SK-N-SH (cell line): ENCODE data around the gene KYNU. TPM values are rescaled to one million over a fixed set of nuclear protein-coding genes. Genes with fewer than 3 reads are reported as not detected.

ENCODE experiments used
- CTCF ChIA-PET: fragments of 300-600, 350-600 bp; formaldehyde crosslinking; extraction: SDS; loops from one replicate; lab custom pipeline; 2021; lab: Yijun Ruan, JAX
- POLR2A ChIA-PET: fragments of 350-600 bp; sonication (Branson Sonifier 250); formaldehyde crosslinking; extraction: SDS; loops from one replicate; lab custom pipeline; 2020; ENCODE audit warnings: antibody characterized with exemption, inconsistent platforms; lab: Yijun Ruan, JAX
- DNase-seq: peaks from one replicate; pipeline ENCODE4 v3.0.0; 2012
- H2AFZ ChIP-seq: fragments of 200-600 bp; sonication (generic); 2 replicates; pipeline ENCODE4 v1.8.1; 2016; ENCODE audit warnings: antibody characterized with exemption, mild to moderate bottlenecking, low read depth
- H3F3A ChIP-seq: fragments of 200-600 bp; sonication (generic); replicated peaks from 2 replicates; pipeline ENCODE3; 2016; ENCODE audit warnings: antibody characterized with exemption, mild to moderate bottlenecking; ENCODE audit not compliant: insufficient read depth
- H3K27ac ChIP-seq, 2 experiments: fragments of 200-500 bp in 1 of 2; fragments of 200-600 bp in 1 of 2; sonication (Bioruptor generic) in 1 of 2; sonication (generic), shearing (Covaris generic) in 1 of 2; 2 replicates each; pipeline versions ENCODE4 v1.5.1 to v1.6.1; 2014 to 2016; ENCODE audit warnings: low read depth in 2 of 2, inconsistent platforms in 1 of 2, low read length in 1 of 2, mild to moderate bottlenecking in 1 of 2, mixed read lengths in 1 of 2
- H3K27me3 ChIP-seq: fragments of 200-600 bp; sonication (generic), shearing (Covaris generic); 2 replicates; pipeline ENCODE4 v1.6.1; 2016; ENCODE audit warnings: mixed run types; ENCODE audit not compliant: insufficient read depth
- H3K36me3 ChIP-seq, 2 experiments: fragments of 200-500 bp in 1 of 2; fragments of 200-600 bp in 1 of 2; sonication (Bioruptor generic) in 1 of 2; sonication (generic) in 1 of 2; replicated peaks in 1 of 2; 2 replicates each; pipeline versions ENCODE3 to v1.5.1; 2014 to 2016; ENCODE audit warnings: low read length in 1 of 2, mild to moderate bottlenecking in 1 of 2; ENCODE audit not compliant: insufficient read depth in 2 of 2, control insufficient read depth in 1 of 2
- H3K4me1 ChIP-seq, 2 experiments: fragments of 200-500 bp in 1 of 2; fragments of 200-600 bp in 1 of 2; sonication (Bioruptor generic) in 1 of 2; sonication (generic), shearing (Covaris generic) in 1 of 2; 2 replicates each; pipeline versions ENCODE4 v1.5.1 to v1.6.1; 2014 to 2016; ENCODE audit warnings: low read depth in 1 of 2, low read length in 1 of 2, mixed run types in 1 of 2; ENCODE audit not compliant: insufficient read depth in 2 of 2, control insufficient read depth in 1 of 2
- H3K4me2 ChIP-seq: fragments of 200-600 bp; sonication (generic), shearing (Covaris generic); 2 replicates; pipeline ENCODE4 v1.6.1; 2017; ENCODE audit warnings: mixed run types
- H3K4me3 ChIP-seq, 2 experiments: fragments of 200-500 bp in 1 of 2; fragments of 200-600 bp in 1 of 2; sonication (Bioruptor generic) in 1 of 2; sonication (generic), shearing (Covaris generic) in 1 of 2; 2 replicates each; pipeline versions ENCODE4 v1.5.1 to v1.8.1; 2014 to 2016; ENCODE audit warnings: low read depth in 2 of 2, inconsistent platforms in 1 of 2, low read length in 1 of 2, mild to moderate bottlenecking in 1 of 2, mixed read lengths in 1 of 2, moderate library complexity in 1 of 2
- H3K79me2 ChIP-seq: fragments of 200-600 bp; sonication (generic); 2 replicates; pipeline ENCODE4 v1.8.1; 2017; ENCODE audit warnings: mild to moderate bottlenecking; ENCODE audit not compliant: insufficient read depth
- H3K9ac ChIP-seq: fragments of 200-600 bp; sonication (generic); 2 replicates; pipeline ENCODE4 v1.6.1; 2017; ENCODE audit warnings: mixed run types
- H3K9me2 ChIP-seq: fragments of 200-600 bp; sonication (generic); 2 replicates; pipeline ENCODE4 v1.6.1; 2017; ENCODE audit warnings: mixed run types
- H3K9me3 ChIP-seq: fragments of 200-600 bp; sonication (generic); 2 replicates; pipeline ENCODE4 v1.6.1; 2017; ENCODE audit warnings: mixed run types, mild to moderate bottlenecking, moderate library complexity
- H4K20me1 ChIP-seq: fragments of 200-600 bp; sonication (generic); 2 replicates; pipeline ENCODE4 v1.6.1; 2017; ENCODE audit warnings: mild to moderate bottlenecking, mixed run types; ENCODE audit not compliant: insufficient read depth
- EP300 ChIP-seq, 2 experiments: IDR thresholded peaks; 2 replicates each; pipeline versions ENCODE4 v1.4.0 to v1.6.1; 2012; ENCODE audit warnings: borderline replicate concordance in 1 of 2, low read depth in 1 of 2, low read length in 1 of 2
- FOSL2 ChIP-seq: IDR thresholded peaks from 2 replicates; pipeline ENCODE4 v1.4.0; 2012; ENCODE audit warnings: low read depth, mild to moderate bottlenecking, moderate library complexity, borderline replicate concordance
- FOXJ3 ChIP-seq: sonication (generic); formaldehyde crosslinking; IDR thresholded peaks from 2 replicates; pipeline ENCODE4 v1.5.1; 2020; ENCODE audit warnings: mild to moderate bottlenecking, missing genetic modification reagents
- GABPA ChIP-seq: IDR thresholded peaks from 2 replicates; pipeline ENCODE4 v1.4.0; 2012; ENCODE audit warnings: low read depth, mild to moderate bottlenecking
- GATA2 ChIP-seq: sonication (generic); formaldehyde crosslinking; IDR thresholded peaks from 2 replicates; pipeline ENCODE4 v1.5.0; 2020; ENCODE audit warnings: mild to moderate bottlenecking, missing genetic modification reagents
- JUND ChIP-seq: IDR thresholded peaks from 2 replicates; pipeline ENCODE4 v1.4.0; 2012
- MEF2A ChIP-seq: IDR thresholded peaks from 2 replicates; pipeline ENCODE4 v1.4.0; 2012; ENCODE audit warnings: low read depth, borderline replicate concordance
- NFIC ChIP-seq: IDR thresholded peaks from 2 replicates; pipeline ENCODE4 v1.4.0; 2012; ENCODE audit warnings: borderline replicate concordance
- NRF1 ChIP-seq: IDR thresholded peaks from 2 replicates; pipeline ENCODE4 v1.6.1; 2012; ENCODE audit warnings: low read depth, mild to moderate bottlenecking, low read length
- RAD21 ChIP-seq: IDR thresholded peaks from 2 replicates; pipeline ENCODE4 v1.6.1; 2012; ENCODE audit warnings: mild to moderate bottlenecking, low read length
- RXRA ChIP-seq: IDR thresholded peaks from 2 replicates; pipeline ENCODE4 v1.4.0; 2012; ENCODE audit warnings: low read depth, mild to moderate bottlenecking, borderline replicate concordance
- SIN3A ChIP-seq: IDR thresholded peaks from 2 replicates; pipeline ENCODE4 v1.6.1; 2012; ENCODE audit warnings: low read depth, mild to moderate bottlenecking, low read length, moderate library complexity, borderline replicate concordance
- SMC3 ChIP-seq: IDR thresholded peaks from 2 replicates; pipeline ENCODE4 v1.6.1; 2012; ENCODE audit warnings: low read depth, low read length, improper control_type of control experiment
- TAF1 ChIP-seq: IDR thresholded peaks from 2 replicates; pipeline ENCODE4 v1.6.1; 2012; ENCODE audit warnings: low read depth, mild to moderate bottlenecking, low read length, moderate library complexity, borderline replicate concordance
- TCF12 ChIP-seq: IDR thresholded peaks from 2 replicates; pipeline ENCODE4 v1.4.0; 2012
- TEAD4 ChIP-seq: IDR thresholded peaks from 2 replicates; pipeline ENCODE4 v1.4.0; 2012; ENCODE audit warnings: mild to moderate bottlenecking, borderline replicate concordance; ENCODE audit not compliant: insufficient read depth
- USF1 ChIP-seq: IDR thresholded peaks from 2 replicates; pipeline ENCODE4 v1.4.0; 2012; ENCODE audit warnings: low read depth, borderline replicate concordance
- USF2 ChIP-seq: fragments of 150-350 bp; IDR thresholded peaks from 2 replicates; pipeline ENCODE4 v1.6.1; 2017; ENCODE audit warnings: antibody characterized with exemption, low read length, low read depth, borderline replicate concordance
- YY1 ChIP-seq: IDR thresholded peaks from 2 replicates; pipeline ENCODE4 v1.4.0; 2012; ENCODE audit warnings: low read depth, mild to moderate bottlenecking
- WGBS: methylation state at CpG from one replicate; pipeline ENCODE4 v1.1.6; 2017; ENCODE audit warnings: low lambda C conversion rate; 5-methylcytosine and 5-hydroxymethylcytosine counted together
- polyA plus RNA-seq, 3 experiments: library from polyadenylated mRNA; depleted of rRNA; stranded (reverse); fragments of >200 nt; gene quantifications; 2 replicates each; pipeline ENCODE4 v1.2.3, GENCODE V29; 2012

KYNU gene
- polyA plus RNA-seq, 1 of the 3 experiments (the other 2 are of a cell fraction), result not detected

GRCh38 chr2:142938240-142938639 is 60.8 kb downstream of the KYNU start:
- no peak overlapping the region for H3K4me3 ChIP-seq
- H3F3A ChIP-seq, result no peaks in the 10 kb centered on the region
- no peaks in the 10 kb centered on the region for H3K27me3 ChIP-seq
- no peaks in the 10 kb centered on the region; a peak in 1 of 4 replicates for H3K4me1 ChIP-seq
- H3K4me2 ChIP-seq, result no peak overlapping the region
- POLR2A ChIA-PET, result no interaction called here
- H2AFZ ChIP-seq, result no peak overlapping the region
- H4K20me1 ChIP-seq, result no peaks in the 10 kb centered on the region
- CTCF ChIA-PET, result interaction anchor here (0.6 to 0.7 kb wide), 2 partner anchors 18 to 109 kb away, joined by 3 read pairs; no protein-coding TSS in a partner anchor
- no peaks in the 10 kb centered on the region for H3K36me3 ChIP-seq
- 48% methylated on average over 5 of the region's 5 CpGs for WGBS
- H3K79me2 ChIP-seq, result no peaks in the 10 kb centered on the region
- H3K9ac ChIP-seq, result no peak overlapping the region
- DNase-seq, result no peak
- TF ChIP-seq USF1 (no peak), NRF1 (no peak), RXRA (no peak), SMC3 (no peak), EP300 (IDR thresholded peaks at IDR 0.05; ENCODE audit: borderline replicate concordance in 1 of 2, low read depth in 1 of 2, low read length in 1 of 2) (no peak), MEF2A (no peak), RAD21 (no peak), GABPA (no peak), FOSL2 (no peak)
- H3K9me2 ChIP-seq, result no peaks in the 10 kb centered on the region
- H3K9me3 ChIP-seq, result no peaks in the 10 kb centered on the region
- H3K27ac ChIP-seq, result no peak overlapping the region

- no peaks in the 10 kb centered on the region for H3K9me2 ChIP-seq
- no peaks in the 10 kb centered on the region; a peak in 1 of 4 replicates for H3K4me1 ChIP-seq
- no peak overlapping the region for H2AFZ ChIP-seq
- no peak overlapping the region for H3K4me3 ChIP-seq
- DNase-seq, result no peak
- ChIA-PET CTCF (interaction anchor here (1.3 kb wide), 1 partner anchor 30 kb away, joined by 4 read pairs; no protein-coding TSS in a partner anchor), POLR2A (no interaction called here)
- TF ChIP-seq FOXJ3 (CRISPR knock-in tag), result no peak
- no peak for TF ChIP-seq USF2
- no peak for TF ChIP-seq USF1
- no peak for TF ChIP-seq MEF2A
- no peak for TF ChIP-seq EP300 (IDR thresholded peaks at IDR 0.05; ENCODE audit: borderline replicate concordance in 1 of 2, low read depth in 1 of 2, low read length in 1 of 2)
- TF ChIP-seq SIN3A, result no peak
- TF ChIP-seq TCF12, result no peak
- TF ChIP-seq GATA2 (CRISPR knock-in tag), result no peak
- TF ChIP-seq JUND, result no peak
- TF ChIP-seq TAF1, result no peak
- TF ChIP-seq FOSL2, result no peak
- TF ChIP-seq YY1, result no peak
- TF ChIP-seq NFIC, result no peak
- no peak for TF ChIP-seq TEAD4
- H3K36me3 ChIP-seq, result no peaks in the 10 kb centered on the region
- H4K20me1 ChIP-seq, result no peaks in the 10 kb centered on the region
- H3K4me2 ChIP-seq, result no peak overlapping the region
- no peak overlapping the region for H3K9ac ChIP-seq
- H3F3A ChIP-seq, result peaks cover 3% of the 10 kb centered on the region
- H3K27me3 ChIP-seq, result no peaks in the 10 kb centered on the region
- WGBS, result 68% methylated on average over 2 of the region's 2 CpGs
- H3K79me2 ChIP-seq, result no peaks in the 10 kb centered on the region
- H3K9me3 ChIP-seq, result no peaks in the 10 kb centered on the region
- no peak overlapping the region for H3K27ac ChIP-seq
Measured at GRCh38 chr2:142940606-142941223, 63.3 kb downstream of the KYNU start.
